Measurements from ENCODE around the gene TACR2.

The TACR2 gene

GRCh38 chr10:69406816-69407580 is 9.7 kb downstream of the TACR2 start:
- no peak overlapping the region for H3K27ac ChIP-seq
- no peak for TF ChIP-seq ZFX (IDR thresholded peaks at IDR 0.05)
- TF ChIP-seq, protein P1, sequence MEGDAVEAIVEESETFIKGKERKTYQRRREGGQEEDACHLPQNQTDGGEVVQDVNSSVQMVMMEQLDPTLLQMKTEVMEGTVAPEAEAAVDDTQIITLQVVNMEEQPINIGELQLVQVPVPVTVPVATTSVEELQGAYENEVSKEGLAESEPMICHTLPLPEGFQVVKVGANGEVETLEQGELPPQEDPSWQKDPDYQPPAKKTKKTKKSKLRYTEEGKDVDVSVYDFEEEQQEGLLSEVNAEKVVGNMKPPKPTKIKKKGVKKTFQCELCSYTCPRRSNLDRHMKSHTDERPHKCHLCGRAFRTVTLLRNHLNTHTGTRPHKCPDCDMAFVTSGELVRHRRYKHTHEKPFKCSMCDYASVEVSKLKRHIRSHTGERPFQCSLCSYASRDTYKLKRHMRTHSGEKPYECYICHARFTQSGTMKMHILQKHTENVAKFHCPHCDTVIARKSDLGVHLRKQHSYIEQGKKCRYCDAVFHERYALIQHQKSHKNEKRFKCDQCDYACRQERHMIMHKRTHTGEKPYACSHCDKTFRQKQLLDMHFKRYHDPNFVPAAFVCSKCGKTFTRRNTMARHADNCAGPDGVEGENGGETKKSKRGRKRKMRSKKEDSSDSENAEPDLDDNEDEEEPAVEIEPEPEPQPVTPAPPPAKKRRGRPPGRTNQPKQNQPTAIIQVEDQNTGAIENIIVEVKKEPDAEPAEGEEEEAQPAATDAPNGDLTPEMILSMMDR (conservative IDR thresholded peaks at IDR 0.05) = no peak

DNA sequence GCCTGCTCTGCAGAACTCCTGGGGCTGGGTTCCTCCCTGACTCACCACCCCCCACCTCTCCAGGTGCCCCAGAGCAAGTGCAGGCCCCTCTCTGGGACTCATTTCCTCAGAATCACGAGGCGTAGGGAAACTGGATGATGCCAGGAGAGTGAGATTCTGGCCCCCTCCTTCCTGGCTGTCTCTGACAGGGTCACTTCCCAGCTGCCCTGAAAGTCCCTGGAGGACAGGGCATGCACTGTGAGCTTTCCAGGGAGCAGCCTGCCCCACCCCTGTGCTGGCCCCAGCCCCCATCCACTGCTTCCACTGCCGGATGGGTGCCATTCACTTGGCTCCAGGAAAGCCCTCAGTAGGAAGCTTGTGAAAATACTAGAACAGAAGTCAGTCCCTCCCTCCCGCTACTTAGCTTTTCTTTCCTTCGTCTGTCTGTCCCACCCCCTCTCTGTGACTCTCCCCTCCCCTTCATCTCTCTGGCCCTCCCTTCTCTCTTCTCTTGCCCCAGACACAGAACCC is 10.4 kb downstream of the TACR2 start:
- TF ChIP-seq, protein P1 (conservative IDR thresholded peaks at IDR 0.05) = no peak
- TF ChIP-seq ZFX (IDR thresholded peaks at IDR 0.05) = no peak

GRCh38 chr10:69405221-69405620 is 11.5 kb downstream of the TACR2 start:
- H3K27ac ChIP-seq = no peak overlapping the region
- TF ChIP-seq ZFX (IDR thresholded peaks at IDR 0.05) = no peak
- TF ChIP-seq, protein P1 (conservative IDR thresholded peaks at IDR 0.05) = no peak

More for the DNA sequence above, 10.4 kb downstream of the TACR2 start:
- H3K27ac ChIP-seq = no peak overlapping the region

DNA sequence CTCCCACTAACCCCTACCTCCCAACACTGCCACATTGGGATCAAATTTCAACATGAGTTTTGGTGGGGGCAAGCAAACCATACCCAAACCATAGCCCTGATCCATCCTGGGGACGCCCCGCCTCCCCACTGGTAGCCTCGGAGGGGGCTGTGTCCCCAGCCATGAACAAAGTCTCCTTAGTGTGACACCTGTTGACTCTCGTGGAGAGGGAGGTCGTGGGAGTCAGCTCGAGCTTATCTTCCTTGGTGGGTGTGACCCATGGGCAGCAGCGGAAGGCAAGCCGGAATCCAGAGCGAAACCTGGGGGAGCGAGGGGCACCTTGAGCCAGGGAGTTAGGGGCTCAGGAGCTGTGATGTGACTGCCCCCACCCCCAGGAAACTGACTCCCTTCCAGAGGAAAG is 11.9 kb downstream of the TACR2 start:
- TF ChIP-seq ZFX (IDR thresholded peaks at IDR 0.05) = no peak
- TF ChIP-seq, protein P1 (conservative IDR thresholded peaks at IDR 0.05) = no peak
- no peak overlapping the region for H3K27ac ChIP-seq

DNA sequence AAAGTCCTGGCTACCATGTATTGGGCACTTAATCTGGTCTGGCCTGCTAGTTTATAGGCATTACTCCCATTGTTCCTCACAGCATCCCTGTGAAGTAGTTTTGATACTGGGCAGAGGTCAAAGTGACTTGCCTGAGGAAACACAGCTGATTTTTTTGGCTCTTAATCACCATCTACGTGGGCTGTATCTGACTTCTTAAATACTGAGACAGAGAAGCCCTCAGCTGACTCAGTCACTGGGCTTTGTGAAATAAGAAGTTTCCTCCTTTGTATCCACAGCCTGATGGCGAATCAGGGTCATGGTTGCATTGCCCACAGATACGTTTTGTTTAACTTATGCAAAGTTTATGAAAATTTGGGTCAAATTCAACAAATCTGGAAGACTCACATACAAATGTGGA is 13.2 kb downstream of the TACR2 start:
- no peak for TF ChIP-seq ZFX (IDR thresholded peaks at IDR 0.05)
- TF ChIP-seq, protein P1 (conservative IDR thresholded peaks at IDR 0.05) = no peak
- no peak overlapping the region for H3K27ac ChIP-seq

GRCh38 chr10:69403066-69403465 is 13.7 kb downstream of the TACR2 start:
- TF ChIP-seq, protein P1 (conservative IDR thresholded peaks at IDR 0.05) = no peak
- no peak overlapping the region for H3K27ac ChIP-seq

GRCh38 chr10:69402386-69402785 is 14.3 kb downstream of the TACR2 start:
- TF ChIP-seq, protein P1 (conservative IDR thresholded peaks at IDR 0.05) = no peak
- TF ChIP-seq ZFX (IDR thresholded peaks at IDR 0.05) = no peak

More at GRCh38 chr10:69402386-69402785, 14.3 kb downstream of the TACR2 start:
- H3K27ac ChIP-seq = no peak overlapping the region

Measured in C4-2B (cell line).